HG03342 (cell line): ENCODE measurements around the gene ARMH3.

Experiments
- ATAC-seq: cut with Tn5 transposase; IDR thresholded peaks from one replicate; pipeline ENCODE4 v1.9.1; 2021; ENCODE audit warnings: mild to moderate bottlenecking, moderate library complexity; ENCODE audit not compliant: unreplicated experiment

The ARMH3 gene

GRCh38 chr10:101867931-101868330, 188.0 kb downstream of the ARMH3 start:
- no peak for ATAC-seq

- ATAC-seq = no peak
Observed at GRCh38 chr10:101859530-101859929, 196.4 kb downstream of the ARMH3 start.

GRCh38 chr10:101858723-101859500, 197.1 kb downstream of the ARMH3 start:
- peak; percentile 74 for ATAC-seq

GRCh38 chr10:101857802-101858476, 198.0 kb downstream of the ARMH3 start:
- ATAC-seq = no peak

GRCh38 chr10:101856626-101857025, 199.3 kb downstream of the ARMH3 start:
- ATAC-seq = no peak

- ATAC-seq = no peak
Observed at GRCh38 chr10:101851411-101852116, 204.4 kb downstream of the ARMH3 start.

- no peak for ATAC-seq
Observed at GRCh38 chr10:101850749-101851148, 205.2 kb downstream of the ARMH3 start.

GRCh38 chr10:101848894-101849351, 207.1 kb downstream of the ARMH3 start:
- no peak for ATAC-seq

GRCh38 chr10:101848408-101848807, 207.6 kb downstream of the ARMH3 start:
- no peak for ATAC-seq

GRCh38 chr10:101845893-101846292, 210.1 kb downstream of the ARMH3 start:
- no peak for ATAC-seq

- no peak for ATAC-seq
Observed at GRCh38 chr10:101843032-101844021, 212.6 kb downstream of the ARMH3 start, which contains the start of gene KCNIP2. TSS of gene KCNIP2 (minus strand) at chr10:101843800. CDS start at chr10:101843568, 232 bp downstream.

- ATAC-seq = no peak
Observed at GRCh38 chr10:101841826-101842225, 214.1 kb downstream of the ARMH3 start.

GRCh38 chr10:101840741-101841453, 215.1 kb downstream of the ARMH3 start:
- peak; percentile 75 for ATAC-seq

- no peak for ATAC-seq
Observed at GRCh38 chr10:101840102-101840684, 215.8 kb downstream of the ARMH3 start.

- ATAC-seq = no peak
Observed at GRCh38 chr10:101839416-101840063, 216.4 kb downstream of the ARMH3 start.

- no peak for ATAC-seq
Observed at GRCh38 chr10:101839002-101839401, 217.0 kb downstream of the ARMH3 start.

GRCh38 chr10:101838416-101838970, 217.5 kb downstream of the ARMH3 start:
- ATAC-seq = no peak

- ATAC-seq = no peak
Observed at GRCh38 chr10:101837748-101838147, 218.2 kb downstream of the ARMH3 start.
